GM18519 (cell line): ENCODE results near the gene BLVRA.
"Not testable (repeated sequence)": the region's sequence is repeated elsewhere in the genome, so short reads cannot be mapped to it uniquely, and the experiment has no call there.

ENCODE experiments used
- ATAC-seq: cut with Tn5 transposase; IDR thresholded peaks from one replicate; pipeline ENCODE4 v1.9.1; 2021; ENCODE audit warnings: mild to moderate bottlenecking, moderate library complexity; ENCODE audit not compliant: unreplicated experiment, low FRiP score

BLVRA gene

GRCh38 chr7:43790834-43791233 lies 32.4 kb downstream of the BLVRA start:
- ATAC-seq, result no peak

GRCh38 chr7:43791665-43792064 lies 33.2 kb downstream of the BLVRA start:
- no peak for ATAC-seq

GRCh38 chr7:43792471-43793150 lies 34.1 kb downstream of the BLVRA start:
- no peak for ATAC-seq

GRCh38 chr7:43799605-43800004 lies 41.1 kb downstream of the BLVRA start:
- ATAC-seq, result no peak

GRCh38 chr7:43803865-43804264 lies 45.4 kb downstream of the BLVRA start:
- ATAC-seq, result no peak

- no peak for ATAC-seq
These were observed 49.9 kb downstream of the BLVRA start for GRCh38 chr7:43808410-43808809.

- not testable (repeated sequence) for ATAC-seq
These were observed 51.9 kb downstream of the BLVRA start for GRCh38 chr7:43810195-43810941.

GRCh38 chr7:43815373-43815772 lies 56.9 kb downstream of the BLVRA start:
- no peak for ATAC-seq

- ATAC-seq, result not testable (repeated sequence)
These were observed 57.7 kb downstream of the BLVRA start for GRCh38 chr7:43816046-43816797.

GRCh38 chr7:43823425-43823824 lies 64.9 kb downstream of the BLVRA start:
- not testable (repeated sequence) for ATAC-seq

GRCh38 chr7:43823941-43824340 lies 65.5 kb downstream of the BLVRA start:
- ATAC-seq, result no peak

- not testable (repeated sequence) for ATAC-seq
These were observed 66.0 kb downstream of the BLVRA start for GRCh38 chr7:43824513-43824912.

GRCh38 chr7:43824963-43825362 lies 66.5 kb downstream of the BLVRA start:
- no peak for ATAC-seq

GRCh38 chr7:43825391-43825808 lies 66.9 kb downstream of the BLVRA start:
- no peak for ATAC-seq

GRCh38 chr7:43830917-43831316 lies 72.4 kb downstream of the BLVRA start:
- not testable (repeated sequence) for ATAC-seq

- ATAC-seq, result no peak
These were observed 76.2 kb downstream of the BLVRA start for GRCh38 chr7:43834463-43835251.

- ATAC-seq, result no peak
These were observed 79.8 kb downstream of the BLVRA start for GRCh38 chr7:43838201-43838658.

- ATAC-seq, result no peak
These were observed 84.8 kb downstream of the BLVRA start for GRCh38 chr7:43843296-43843695.

- ATAC-seq, result no peak
These were observed 85.8 kb downstream of the BLVRA start for GRCh38 chr7:43844257-43844656.

GRCh38 chr7:43844662-43845061 lies 86.2 kb downstream of the BLVRA start:
- ATAC-seq, result no peak
